ENCODE measurements around the gene INTS11. TPM values are rescaled to one million over a fixed set of nuclear protein-coding genes. Genes with fewer than 3 reads are reported as not detected.
"Not testable (repeated sequence)": the region's sequence is repeated elsewhere in the genome, so short reads cannot be mapped to it uniquely, and the experiment has no call there.

Gene INTS11
- total RNA-seq, 1 experiment from 2014 or later, result 161 TPM

DNA sequence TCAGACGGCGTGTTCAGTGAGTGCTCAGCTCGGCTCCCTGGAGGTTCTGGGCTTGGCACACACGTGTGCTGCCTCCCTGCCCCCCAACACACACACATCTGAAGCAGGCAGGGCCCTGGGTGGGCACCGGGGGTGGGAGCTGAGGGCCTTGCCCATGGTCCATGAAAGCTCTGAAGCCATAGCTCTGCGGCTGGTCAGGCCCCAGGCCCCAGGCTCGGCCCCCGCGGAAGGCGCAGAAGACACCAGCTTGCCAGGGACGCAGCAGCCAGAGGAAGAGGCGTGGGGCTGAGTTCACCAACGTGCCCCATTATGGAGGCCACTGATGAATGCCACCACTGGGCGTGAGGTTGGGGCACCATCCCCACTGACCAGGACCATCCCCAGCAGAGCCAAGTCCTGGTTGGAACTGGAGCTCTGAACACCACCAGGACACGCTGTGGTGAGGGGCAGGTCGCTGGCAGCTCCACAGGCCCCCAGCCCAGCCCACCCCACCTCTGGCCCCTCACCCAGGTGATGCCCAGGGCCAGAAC lies 46.4 kb upstream of the INTS11 start:
- H3K4me2 ChIP-seq (ENCODE audit: low read length), result no peak overlapping the region
- RAD21 ChIA-PET (ENCODE audit: low non-redundant PET in 1 of 2, low total read pairs in 2 of 2, uncharacterized antibody in 2 of 2, unreplicated experiment in 2 of 2), result no interaction called here
- H3K79me2 ChIP-seq (ENCODE audit: insufficient read depth, low read length), result peaks cover 29% of the 10 kb centered on the region
- peaks cover 10 to 24% of the 10 kb centered on the region in 2 experiments for H3K4me1 ChIP-seq (ENCODE audit: control insufficient read depth in 1 of 2, insufficient read depth in 2 of 2, low read length in 2 of 2)
- CTCF ChIA-PET, result no interaction called here
- intact Hi-C loops (cut with micrococcal nuclease), result no loop called here
- BruUV-seq (replicated peaks), result no TSS peak
- H3K9ac ChIP-seq (ENCODE audit: low read length), result no peak overlapping the region
- peaks cover 0 to 15% of the 10 kb centered on the region in 2 experiments; a peak in 1 of 4 replicates for H3K9me3 ChIP-seq (ENCODE audit: control insufficient read depth in 1 of 2, insufficient read depth in 1 of 2, low read depth in 1 of 2, low read length in 2 of 2)
- no peaks in the 10 kb centered on the region for H4K20me1 ChIP-seq (ENCODE audit: insufficient read depth)
- H3K27ac ChIP-seq (ENCODE audit: low read depth, low read length), result no peak overlapping the region
- no peak for DNase-seq (ENCODE audit: low read depth, low spot score)
- POLR2A ChIA-PET, result no interaction called here
- no peaks in the 10 kb centered on the region for H3K27me3 ChIP-seq (ENCODE audit: insufficient read depth, low read length)
- H3K36me3 ChIP-seq (ENCODE audit: control insufficient read depth in 1 of 2, insufficient read depth in 2 of 2, low read length in 2 of 2), result peaks cover 0 to 11% of the 10 kb centered on the region in 2 experiments; a peak in 1 of 4 replicates
- H2AFZ ChIP-seq (ENCODE audit: low read depth, low read length, poor library complexity, severe bottlenecking), result no peak overlapping the region
- ATAC-seq, result no peak
- H3K9me2 ChIP-seq (ENCODE audit: insufficient read depth), result 0 out of 2 replicates have a peak, but pooled peaks cover 3% of the 10 kb centered on the region
- no peak for TF ChIP-seq ATF3 (IDR thresholded peaks at IDR 0.05)
- TF ChIP-seq, protein P1, sequence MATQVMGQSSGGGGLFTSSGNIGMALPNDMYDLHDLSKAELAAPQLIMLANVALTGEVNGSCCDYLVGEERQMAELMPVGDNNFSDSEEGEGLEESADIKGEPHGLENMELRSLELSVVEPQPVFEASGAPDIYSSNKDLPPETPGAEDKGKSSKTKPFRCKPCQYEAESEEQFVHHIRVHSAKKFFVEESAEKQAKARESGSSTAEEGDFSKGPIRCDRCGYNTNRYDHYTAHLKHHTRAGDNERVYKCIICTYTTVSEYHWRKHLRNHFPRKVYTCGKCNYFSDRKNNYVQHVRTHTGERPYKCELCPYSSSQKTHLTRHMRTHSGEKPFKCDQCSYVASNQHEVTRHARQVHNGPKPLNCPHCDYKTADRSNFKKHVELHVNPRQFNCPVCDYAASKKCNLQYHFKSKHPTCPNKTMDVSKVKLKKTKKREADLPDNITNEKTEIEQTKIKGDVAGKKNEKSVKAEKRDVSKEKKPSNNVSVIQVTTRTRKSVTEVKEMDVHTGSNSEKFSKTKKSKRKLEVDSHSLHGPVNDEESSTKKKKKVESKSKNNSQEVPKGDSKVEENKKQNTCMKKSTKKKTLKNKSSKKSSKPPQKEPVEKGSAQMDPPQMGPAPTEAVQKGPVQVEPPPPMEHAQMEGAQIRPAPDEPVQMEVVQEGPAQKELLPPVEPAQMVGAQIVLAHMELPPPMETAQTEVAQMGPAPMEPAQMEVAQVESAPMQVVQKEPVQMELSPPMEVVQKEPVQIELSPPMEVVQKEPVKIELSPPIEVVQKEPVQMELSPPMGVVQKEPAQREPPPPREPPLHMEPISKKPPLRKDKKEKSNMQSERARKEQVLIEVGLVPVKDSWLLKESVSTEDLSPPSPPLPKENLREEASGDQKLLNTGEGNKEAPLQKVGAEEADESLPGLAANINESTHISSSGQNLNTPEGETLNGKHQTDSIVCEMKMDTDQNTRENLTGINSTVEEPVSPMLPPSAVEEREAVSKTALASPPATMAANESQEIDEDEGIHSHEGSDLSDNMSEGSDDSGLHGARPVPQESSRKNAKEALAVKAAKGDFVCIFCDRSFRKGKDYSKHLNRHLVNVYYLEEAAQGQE (IDR thresholded peaks at IDR 0.05; ENCODE audit: low read depth), result no peak
- no peak for TF ChIP-seq ZFX (IDR thresholded peaks at IDR 0.05)
- no peak for TF ChIP-seq ZBTB33 (IDR thresholded peaks at IDR 0.05; ENCODE audit: extremely low read depth, insufficient replicate concordance, low read length)
- TF ChIP-seq EGR1 (IDR thresholded peaks at IDR 0.05; ENCODE audit: low read depth), result no peak
- no peak for TF ChIP-seq SIN3A (IDR thresholded peaks at IDR 0.05; ENCODE audit: low read depth)
- TF ChIP-seq EZH2phosphoT487 (IDR thresholded peaks at IDR 0.05; ENCODE audit: borderline replicate concordance), result no peak
- TF ChIP-seq YY1 (IDR thresholded peaks at IDR 0.05; ENCODE audit: extremely low read depth, insufficient replicate concordance, low read depth, low read length), result no peak
- TF ChIP-seq JUND (IDR thresholded peaks at IDR 0.05), result no peak
- TF ChIP-seq SRF (IDR thresholded peaks at IDR 0.05; ENCODE audit: low read depth), result no peak
- H3K4me3 ChIP-seq (replicated peaks in 1 of 2; ENCODE audit: low read depth in 1 of 2, low read length in 2 of 2), result no peak overlapping the region

DNA sequence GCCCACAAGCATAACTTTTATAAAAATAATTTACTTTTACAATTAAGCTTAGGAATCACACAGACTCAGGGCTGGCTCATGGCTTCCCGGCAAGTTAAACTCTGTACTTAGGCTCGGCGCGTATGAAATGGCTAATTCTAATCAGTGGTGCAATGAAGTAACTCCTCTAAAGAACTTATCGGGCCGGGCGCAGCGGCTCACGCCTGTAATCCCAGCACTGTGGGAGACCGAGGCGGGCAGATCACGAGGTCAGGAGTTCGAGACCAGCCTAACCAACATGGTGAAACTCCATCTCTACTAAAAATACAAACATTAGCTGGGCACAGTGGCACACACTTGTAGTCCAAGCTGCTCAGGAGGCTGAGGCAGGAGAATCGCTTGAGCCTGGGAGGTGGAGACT lies 45.6 kb upstream of the INTS11 start:
- H4K20me1 ChIP-seq (ENCODE audit: insufficient read depth); H3K27me3 ChIP-seq (ENCODE audit: insufficient read depth, low read length); H2AFZ ChIP-seq (ENCODE audit: low read depth, low read length, poor library complexity, severe bottlenecking); intact Hi-C loops (cut with micrococcal nuclease); CTCF ChIA-PET; H3K4me2 ChIP-seq (ENCODE audit: low read length); H3K27ac ChIP-seq (ENCODE audit: low read depth, low read length); RAD21 ChIA-PET (ENCODE audit: low non-redundant PET in 1 of 2, low total read pairs in 2 of 2, uncharacterized antibody in 2 of 2, unreplicated experiment in 2 of 2); BruUV-seq (replicated peaks); H3K9me2 ChIP-seq (ENCODE audit: insufficient read depth); DNase-seq (ENCODE audit: low read depth, low spot score); H3K4me3 ChIP-seq (replicated peaks in 1 of 2; ENCODE audit: low read depth in 1 of 2, low read length in 2 of 2); POLR2A ChIA-PET; ATAC-seq; H3K9ac ChIP-seq (ENCODE audit: low read length): not testable (repeated sequence)
- peaks cover 10 to 24% of the 10 kb centered on the region in 2 experiments for H3K4me1 ChIP-seq (ENCODE audit: control insufficient read depth in 1 of 2, insufficient read depth in 2 of 2, low read length in 2 of 2)
- H3K9me3 ChIP-seq (ENCODE audit: control insufficient read depth in 1 of 2, insufficient read depth in 1 of 2, low read depth in 1 of 2, low read length in 2 of 2), result peaks cover 0 to 16% of the 10 kb centered on the region in 2 experiments; a peak in 1 of 4 replicates
- H3K79me2 ChIP-seq (ENCODE audit: insufficient read depth, low read length), result peaks cover 29% of the 10 kb centered on the region
- peaks cover 0 to 11% of the 10 kb centered on the region in 2 experiments; a peak in 1 of 4 replicates for H3K36me3 ChIP-seq (ENCODE audit: control insufficient read depth in 1 of 2, insufficient read depth in 2 of 2, low read length in 2 of 2)

Measured in HCT116 (cell line).